Stimulated activated CD8-positive, alpha-beta memory T cell treated with anti-CD3 and anti-CD28 coated beads, Interleukin-7, amount 100 ng/mL, for 48 hours (primary cell): ENCODE results near the gene CACNA1C.
A peak's percentile ranks its signal among the peaks of the same experiment; 100 is the strongest.

Experiments used
- DNase-seq, 2 donors: peaks; one replicate each; pipeline ENCODE4 v3.0.0-alpha.2; 2020; ENCODE audit warnings: low read depth in 1 of 2; ENCODE audit errors: extremely low read depth in 1 of 2

Gene CACNA1C

DNA sequence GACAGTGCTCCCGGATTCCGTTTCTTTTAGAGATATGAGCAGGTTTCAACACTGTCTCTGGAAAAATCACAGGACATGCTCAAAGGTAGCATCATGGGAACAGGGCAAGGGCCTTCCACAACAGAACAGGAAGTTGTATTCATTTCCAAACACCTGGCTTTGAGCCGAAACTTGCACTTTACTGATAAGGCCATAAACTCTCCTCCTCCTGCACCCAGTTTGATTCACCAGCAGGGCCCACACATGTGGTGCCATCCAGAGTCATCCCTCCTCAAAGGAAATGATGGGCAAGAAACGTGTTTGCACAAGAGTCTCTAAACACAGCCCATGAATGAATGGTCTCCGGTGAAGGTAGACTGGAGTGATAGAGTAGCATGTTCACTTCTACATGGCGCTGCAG lies 473.6 kb downstream of the CACNA1C start:
- DNase-seq: no peak

GRCh38 chr12:2528001-2528400 lies 475.2 kb downstream of the CACNA1C start:
- DNase-seq: no peak

DNA sequence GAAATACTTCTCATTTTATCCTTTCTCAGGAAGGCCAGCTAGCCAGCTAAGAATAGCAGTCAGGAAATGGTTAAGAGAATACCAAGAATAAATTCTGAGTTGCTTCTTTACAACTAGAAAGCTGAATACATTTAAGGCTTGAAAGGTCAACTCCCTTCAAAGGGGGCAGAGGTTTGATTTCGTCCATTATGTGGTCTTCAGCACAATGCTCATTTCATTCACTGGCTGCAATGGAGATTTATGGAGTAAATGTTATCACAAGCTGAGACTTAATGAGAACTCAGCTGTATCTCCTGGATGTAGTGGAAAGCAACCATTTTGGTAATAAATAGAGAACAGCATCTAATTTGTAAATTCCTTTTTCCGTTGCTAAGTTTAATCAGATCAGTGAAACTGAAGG lies 477.0 kb downstream of the CACNA1C start:
- DNase-seq: no peak

- DNase-seq: no peak
Measured at GRCh38 chr12:2531371-2531770, 478.6 kb downstream of the CACNA1C start.

GRCh38 chr12:2533036-2533435 lies 480.2 kb downstream of the CACNA1C start:
- no peak for DNase-seq

DNA sequence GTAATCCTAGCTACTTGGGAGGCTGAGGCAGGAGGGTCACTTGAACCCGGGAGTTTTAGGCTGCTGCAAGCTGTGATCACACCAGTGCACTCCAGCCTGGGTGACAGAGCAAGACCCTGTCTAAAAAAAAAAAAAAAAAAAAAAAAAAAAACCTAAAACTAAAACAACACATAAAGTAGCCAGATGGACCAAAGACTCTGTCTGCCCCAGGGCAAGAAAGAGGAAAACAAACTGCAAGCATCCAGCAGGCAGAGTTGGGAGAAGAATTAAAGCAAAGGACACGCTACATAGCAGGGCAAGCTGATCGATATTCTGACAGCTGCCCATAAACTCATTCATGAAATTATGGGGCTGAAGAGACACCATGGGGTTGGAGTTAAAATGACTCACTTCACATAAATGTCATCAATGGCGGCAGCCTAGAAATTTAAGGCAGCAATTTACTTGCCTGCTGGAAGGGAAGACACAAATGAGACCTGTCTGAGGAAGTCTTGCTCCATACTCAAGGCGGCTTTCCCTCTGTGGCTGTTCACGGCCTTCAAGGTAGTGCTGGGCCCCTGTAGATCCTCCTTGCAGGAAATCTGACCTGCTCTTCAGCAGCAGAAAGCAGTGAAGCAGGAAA lies 482.9 kb downstream of the CACNA1C start:
- DNase-seq: no peak

DNA sequence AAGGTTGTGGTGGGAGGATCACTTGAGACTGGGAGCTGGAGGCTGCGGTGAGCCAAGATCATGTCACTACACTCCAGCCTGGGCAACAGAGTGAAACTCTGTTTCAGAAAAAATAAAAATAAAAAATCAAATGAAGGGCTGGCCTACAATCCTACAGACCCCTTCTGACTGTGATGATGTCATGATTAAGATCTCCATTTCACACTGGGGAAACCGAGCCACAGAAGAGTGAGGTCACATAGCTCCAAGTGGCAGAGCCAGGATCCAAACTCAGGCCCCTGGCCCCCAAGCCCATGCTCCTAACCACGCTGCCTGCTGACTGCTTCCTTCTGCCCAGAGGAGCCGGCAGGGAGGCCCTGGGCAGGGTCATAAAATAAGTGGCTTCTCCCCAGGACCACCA lies 483.9 kb downstream of the CACNA1C start:
- DNase-seq: no peak

DNA sequence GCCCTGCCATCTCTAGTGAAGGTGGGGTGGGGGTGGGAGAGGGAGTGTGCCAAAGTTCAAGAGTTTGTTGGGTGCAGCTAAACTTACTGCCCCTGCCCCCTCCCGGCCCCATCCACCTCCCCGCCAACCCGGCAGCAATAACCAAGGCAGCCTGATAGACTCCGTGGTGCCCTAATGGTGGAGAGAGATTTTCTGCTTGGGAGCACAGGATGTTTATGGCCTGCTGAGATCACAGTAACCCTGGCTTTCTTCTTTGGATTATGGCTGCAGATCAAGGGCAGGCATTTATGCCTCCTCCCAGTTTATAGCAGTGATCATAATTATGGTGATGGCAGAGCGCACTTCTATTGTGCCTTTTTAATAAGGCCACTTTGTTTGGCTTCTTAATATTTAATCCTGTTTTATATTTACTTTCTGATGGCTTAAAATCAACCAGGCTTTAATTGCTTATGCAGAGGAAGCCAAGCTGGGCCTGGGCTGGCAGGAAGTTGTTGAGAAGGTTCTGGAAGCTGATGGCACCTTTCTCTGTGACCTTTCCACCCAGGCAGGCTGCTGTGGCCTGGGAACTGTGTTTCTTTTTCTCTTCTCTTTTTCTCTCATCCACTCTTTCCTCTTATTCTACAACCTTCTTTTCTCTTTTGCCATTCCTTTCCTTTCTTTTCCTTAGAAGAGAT lies 485.2 kb downstream of the CACNA1C start:
- DNase-seq: no peak

- no peak for DNase-seq
Measured at GRCh38 chr12:2539938-2540337, 487.2 kb downstream of the CACNA1C start.

GRCh38 chr12:2540535-2540941 lies 487.8 kb downstream of the CACNA1C start:
- no peak for DNase-seq

DNA sequence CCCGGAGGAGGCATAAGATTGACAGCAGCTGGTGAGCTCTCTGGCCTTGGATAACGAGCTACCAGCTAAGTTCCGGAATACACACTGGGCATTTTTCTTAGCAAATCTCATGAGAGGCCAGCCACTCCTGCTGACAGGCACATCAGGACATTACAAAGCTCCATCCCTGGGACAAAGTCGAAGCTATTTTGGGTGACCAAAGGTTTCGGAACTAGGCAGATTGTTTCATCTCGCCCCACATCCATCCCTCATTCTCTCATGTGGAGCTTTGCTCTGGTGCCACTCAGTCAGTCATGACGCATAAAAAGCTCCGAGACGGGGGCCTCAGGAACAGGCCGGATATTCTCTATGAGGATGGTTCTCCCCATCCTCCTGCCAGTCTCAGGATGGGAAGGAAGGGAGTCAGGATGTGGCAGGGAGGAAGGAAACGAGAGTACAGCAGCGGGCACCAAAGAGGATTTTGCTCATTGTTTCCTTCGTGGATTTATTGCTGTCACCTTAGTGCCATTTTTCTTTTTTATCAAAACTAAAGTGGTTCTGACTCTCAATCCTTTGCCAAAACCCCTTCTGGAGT lies 488.9 kb downstream of the CACNA1C start:
- no peak for DNase-seq

- peak in 1 of 2 donors; percentile 9 for DNase-seq
Measured at GRCh38 chr12:2543801-2544200, 491.0 kb downstream of the CACNA1C start.

DNA sequence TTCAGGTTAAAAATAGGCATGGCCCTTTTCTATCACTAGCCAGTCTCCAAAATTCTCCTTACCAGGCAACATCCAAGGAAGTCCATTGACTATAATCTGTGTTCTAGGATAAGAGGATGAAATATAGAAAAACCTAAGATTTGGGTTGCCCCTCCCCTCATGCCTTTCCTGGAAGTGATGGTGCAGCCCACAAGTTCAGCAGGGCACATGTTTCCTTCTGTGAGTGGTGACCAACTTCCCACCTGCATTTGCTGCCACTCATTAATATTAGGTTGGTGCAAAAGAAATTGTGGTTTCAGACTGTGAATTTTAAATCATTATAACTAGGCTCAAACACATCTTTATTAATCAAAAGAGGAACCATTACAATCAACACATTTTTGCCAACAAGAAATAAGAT lies 491.4 kb downstream of the CACNA1C start:
- DNase-seq: no peak

GRCh38 chr12:2547273-2548044 lies 494.7 kb downstream of the CACNA1C start:
- DNase-seq: no peak

GRCh38 chr12:2548081-2548480 lies 495.3 kb downstream of the CACNA1C start:
- no peak for DNase-seq

DNA sequence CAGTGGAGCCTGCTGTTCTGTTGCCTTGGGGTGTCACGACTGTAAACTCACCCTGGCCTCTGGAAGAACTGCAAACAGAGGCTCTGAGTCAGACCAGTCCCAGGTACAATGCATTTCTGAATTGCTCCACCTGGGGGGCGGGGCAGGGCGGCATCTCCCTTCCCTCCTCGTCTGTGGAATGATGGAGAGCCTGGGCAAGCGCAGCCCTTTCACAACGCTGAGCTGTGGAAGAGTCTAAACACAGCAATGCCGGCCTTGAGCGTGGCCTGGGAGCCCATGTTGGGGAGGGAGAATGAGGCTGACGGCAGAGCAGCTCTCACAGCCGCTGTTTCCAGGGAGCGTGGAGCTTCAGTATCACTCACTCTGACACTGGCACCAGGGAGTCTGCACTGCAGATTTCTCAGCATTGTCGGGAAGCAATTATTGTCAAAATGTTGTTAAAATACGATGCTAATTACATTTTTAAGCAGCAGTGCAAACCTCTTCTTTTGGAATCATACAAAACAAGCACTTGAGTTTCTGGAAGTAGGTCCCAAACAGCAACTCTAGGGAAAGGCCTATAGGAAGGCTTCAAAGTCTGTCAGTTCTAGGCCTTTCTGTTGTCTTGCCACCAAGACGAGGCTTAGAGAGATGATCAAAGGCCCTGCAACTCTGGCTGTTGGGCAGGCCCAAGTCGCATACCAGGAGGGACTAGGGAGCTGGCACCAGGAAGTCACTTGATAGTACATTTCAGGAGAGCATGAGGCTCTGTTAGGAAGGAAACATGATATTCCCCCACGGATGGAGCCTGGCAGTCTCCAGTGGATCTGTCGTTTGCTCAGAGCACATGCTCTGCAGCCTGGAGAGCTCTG lies 498.0 kb downstream of the CACNA1C start:
- DNase-seq: no peak

- no peak for DNase-seq
Measured at GRCh38 chr12:2551412-2551900, 498.7 kb downstream of the CACNA1C start.

GRCh38 chr12:2552000-2552756 lies 499.4 kb downstream of the CACNA1C start:
- DNase-seq: no peak

GRCh38 chr12:2553388-2554126 lies 500.8 kb downstream of the CACNA1C start:
- DNase-seq: no peak
